Uterus (tissue), 2 donors: ENCODE data around the gene FBXO15.

Source experiments
- CTCF ChIP-seq, 4 experiments: fragments of 200-600 bp in 2 of 4; fragments of 450-650 bp in 2 of 4; sonication (generic) in 2 of 4; IDR thresholded peaks; one replicate each; pipeline ENCODE4 v1.5.1; 2016 to 2019; ENCODE audit warnings: antibody characterized with exemption in 4 of 4, mild to moderate bottlenecking in 2 of 4, moderate library complexity in 1 of 4
- POLR2A ChIP-seq, 2 donors: fragments of 450-650 bp; IDR thresholded peaks; one replicate each; pipeline ENCODE4 v1.6.1; 2016; ENCODE audit warnings: antibody characterized with exemption in 2 of 2, mild to moderate bottlenecking in 1 of 2, moderate library complexity in 1 of 2

GRCh38 chr18:74131124-74131523, 16.5 kb downstream of the FBXO15 start:
- no peak for TF ChIP-seq CTCF (IDR thresholded peaks at IDR 0.05)
- no peak for TF ChIP-seq POLR2A (IDR thresholded peaks at IDR 0.05)
